Upper lobe of right lung (tissue), 1 donor: ENCODE data around the gene PAX6. TPM values are rescaled to one million over a fixed set of nuclear protein-coding genes. Genes with fewer than 3 reads are reported as not detected.

Experiments used
- ATAC-seq: fragments of 200-7000 bp; cut with Tn5 transposase; one replicate; pipeline ENCODE4 v1.9.1; 2020; ENCODE audit warnings: mild to moderate bottlenecking, moderate library complexity
- DNase-seq: peaks from one replicate; pipeline ENCODE4 v3.0.0-alpha.2; 2020
- H3K27ac ChIP-seq: fragments of 200-600 bp; one replicate; pipeline ENCODE4 v1.8.0; 2022
- H3K27me3 ChIP-seq: fragments of 200-600 bp; one replicate; pipeline ENCODE4 v1.8.0; 2022; ENCODE audit warnings: mild to moderate bottlenecking
- H3K36me3 ChIP-seq: fragments of 200-600 bp; one replicate; pipeline ENCODE4 v1.8.0; 2022
- H3K4me1 ChIP-seq: fragments of 200-600 bp; one replicate; pipeline ENCODE4 v1.8.0; 2022
- H3K4me3 ChIP-seq: fragments of 200-600 bp; one replicate; pipeline ENCODE4 v1.8.0; 2022; ENCODE audit warnings: mild to moderate bottlenecking
- H3K9me3 ChIP-seq: fragments of 200-600 bp; one replicate; pipeline ENCODE4 v1.8.0; 2022
- intact Hi-C: fragments of 100-400 bp; cut with DNase I; formaldehyde crosslinking; loops from one replicate; pipeline ENCODE4 v1.11.0; 2022
- total RNA-seq: library from RNA; stranded (reverse); fragmentation: NEBNext Ultra II Directional; extraction: Animal tissue kit (Norgen Biotek cat#: 25700); gene quantifications from one replicate; pipeline ENCODE4 v1.2.1, GENCODE V29; 2021
- TF ChIP-seq, protein P1 (sequence below): fragments of 200-600 bp; IDR thresholded peaks from one replicate; pipeline ENCODE4 v1.8.0; 2022; ENCODE audit warnings: antibody characterized with exemption
- donor health status: DM: no; HTN: yes; CAD: no; lungs with severe emphysema.

The PAX6 gene
- total RNA-seq, 1 donor from 2014 or later = not detected

DNA sequence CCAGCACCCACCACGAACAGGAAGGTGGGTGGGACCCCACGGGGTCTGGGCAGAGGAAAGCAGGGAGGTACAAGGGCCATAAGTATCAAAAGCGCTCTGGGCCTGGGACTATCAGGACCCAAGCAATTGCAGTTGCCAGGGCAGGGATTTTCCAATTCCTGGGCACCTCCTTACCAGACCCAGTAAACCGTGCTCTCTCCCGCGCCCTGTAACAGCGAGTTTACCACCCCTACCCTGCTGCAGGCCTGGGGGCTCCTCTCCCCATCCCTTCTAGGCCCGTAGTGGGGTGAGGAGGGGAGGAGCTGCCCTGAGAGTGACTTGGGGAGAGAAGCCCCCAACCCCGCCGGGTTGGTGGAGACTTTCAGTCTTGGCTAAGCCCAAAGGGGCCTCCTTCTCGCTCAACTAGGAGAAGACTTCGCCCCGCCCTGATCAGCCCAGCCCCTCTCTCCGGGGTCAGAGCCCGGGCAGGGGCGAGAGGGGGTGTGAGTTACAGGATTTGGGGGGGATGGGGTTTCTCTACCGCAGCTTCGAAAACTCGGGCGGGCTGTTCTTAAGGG, 5.4 kb downstream of the PAX6 start:
- H3K4me1 ChIP-seq = peaks cover 21% of the 10 kb centered on the region
- H3K4me3 ChIP-seq = no peak overlapping the region
- no peak overlapping the region for H3K27ac ChIP-seq
- peaks cover 100% of the 10 kb centered on the region for H3K27me3 ChIP-seq
- H3K36me3 ChIP-seq = no peaks in the 10 kb centered on the region
- TF ChIP-seq, protein P1, sequence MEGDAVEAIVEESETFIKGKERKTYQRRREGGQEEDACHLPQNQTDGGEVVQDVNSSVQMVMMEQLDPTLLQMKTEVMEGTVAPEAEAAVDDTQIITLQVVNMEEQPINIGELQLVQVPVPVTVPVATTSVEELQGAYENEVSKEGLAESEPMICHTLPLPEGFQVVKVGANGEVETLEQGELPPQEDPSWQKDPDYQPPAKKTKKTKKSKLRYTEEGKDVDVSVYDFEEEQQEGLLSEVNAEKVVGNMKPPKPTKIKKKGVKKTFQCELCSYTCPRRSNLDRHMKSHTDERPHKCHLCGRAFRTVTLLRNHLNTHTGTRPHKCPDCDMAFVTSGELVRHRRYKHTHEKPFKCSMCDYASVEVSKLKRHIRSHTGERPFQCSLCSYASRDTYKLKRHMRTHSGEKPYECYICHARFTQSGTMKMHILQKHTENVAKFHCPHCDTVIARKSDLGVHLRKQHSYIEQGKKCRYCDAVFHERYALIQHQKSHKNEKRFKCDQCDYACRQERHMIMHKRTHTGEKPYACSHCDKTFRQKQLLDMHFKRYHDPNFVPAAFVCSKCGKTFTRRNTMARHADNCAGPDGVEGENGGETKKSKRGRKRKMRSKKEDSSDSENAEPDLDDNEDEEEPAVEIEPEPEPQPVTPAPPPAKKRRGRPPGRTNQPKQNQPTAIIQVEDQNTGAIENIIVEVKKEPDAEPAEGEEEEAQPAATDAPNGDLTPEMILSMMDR = no peak
- no peak for ATAC-seq
- no peak for DNase-seq
- H3K9me3 ChIP-seq = no peaks in the 10 kb centered on the region
- intact Hi-C loops = no loop called here

DNA sequence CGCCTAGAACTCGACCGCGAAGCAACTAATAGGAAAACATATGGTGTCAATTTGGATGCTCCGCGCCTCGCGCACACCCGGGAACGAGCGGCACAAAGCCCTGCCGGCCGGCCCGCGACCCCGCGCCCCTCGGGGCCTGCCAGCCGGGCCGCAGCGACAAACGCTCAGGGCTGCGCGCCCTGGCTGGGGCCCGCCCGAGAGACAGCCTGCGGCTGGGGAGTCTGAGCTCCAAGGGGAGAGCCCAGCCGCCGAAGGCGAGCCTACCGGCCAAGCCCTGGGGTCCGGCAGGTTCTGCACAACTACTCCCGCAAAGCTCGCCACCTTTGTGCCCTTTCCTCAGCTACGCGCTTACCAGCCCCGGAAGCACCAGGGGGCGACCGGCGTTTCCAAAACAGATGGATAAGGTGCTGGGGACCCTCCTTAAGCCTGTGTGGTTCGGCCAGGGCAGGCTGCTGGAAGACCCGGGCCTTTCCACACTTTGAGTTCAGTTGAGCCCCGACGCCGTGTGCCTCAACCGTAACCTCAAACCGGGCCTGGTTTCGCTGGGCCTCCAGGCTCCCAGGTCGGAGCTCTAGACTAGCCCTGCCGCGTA, 6.0 kb downstream of the PAX6 start:
- no peak for DNase-seq
- no peaks in the 10 kb centered on the region for H3K9me3 ChIP-seq
- no peak overlapping the region for H3K4me3 ChIP-seq
- no peak overlapping the region for H3K27ac ChIP-seq
- ATAC-seq = no peak
- peaks cover 100% of the 10 kb centered on the region for H3K27me3 ChIP-seq
- no peaks in the 10 kb centered on the region for H3K36me3 ChIP-seq
- H3K4me1 ChIP-seq = peaks cover 15% of the 10 kb centered on the region
- intact Hi-C loops = no loop called here
- TF ChIP-seq, protein P1 = no peak

DNA sequence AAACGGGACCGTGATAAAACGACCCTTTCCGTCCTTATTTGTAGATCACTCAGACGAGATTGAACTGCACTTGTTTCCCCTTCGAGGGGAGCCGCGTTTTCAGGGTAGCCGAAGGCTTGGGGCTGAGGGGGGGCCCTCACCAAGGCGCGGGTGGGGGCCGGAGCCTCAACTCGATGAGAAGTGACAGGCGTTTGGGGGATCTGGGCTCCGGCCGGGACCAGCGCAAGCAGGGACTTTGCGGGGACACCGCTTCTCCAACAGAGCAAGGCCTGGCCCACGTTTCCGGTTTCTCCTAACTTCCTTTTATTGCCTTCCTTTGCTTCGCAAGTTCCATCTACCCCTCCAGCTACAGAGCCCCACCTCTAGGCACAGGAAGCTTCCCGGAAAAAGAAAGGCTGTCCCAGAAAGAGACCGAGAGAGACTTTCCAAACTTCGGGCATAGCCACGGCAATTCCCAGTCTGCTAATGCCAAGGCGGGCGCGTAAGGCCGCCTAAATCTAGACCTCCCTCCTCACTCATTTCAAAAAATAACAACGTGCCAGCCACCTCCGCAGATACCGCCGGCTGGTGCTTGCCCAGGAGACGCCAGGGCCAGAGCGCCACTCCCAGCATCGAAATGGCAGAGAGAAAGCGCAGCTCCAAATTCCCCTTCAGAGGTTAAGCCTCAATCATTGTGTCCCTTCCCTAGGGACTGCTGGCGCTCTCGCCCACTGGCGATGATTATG, 6.6 kb downstream of the PAX6 start:
- TF ChIP-seq, protein P1 = no peak
- peaks cover 100% of the 10 kb centered on the region for H3K27me3 ChIP-seq
- H3K9me3 ChIP-seq = no peaks in the 10 kb centered on the region
- no peak overlapping the region for H3K27ac ChIP-seq
- DNase-seq = no peak
- H3K36me3 ChIP-seq = no peaks in the 10 kb centered on the region
- intact Hi-C loops = no loop called here
- ATAC-seq = no peak
- H3K4me1 ChIP-seq = peaks cover 8% of the 10 kb centered on the region
- H3K4me3 ChIP-seq = no peak overlapping the region

DNA sequence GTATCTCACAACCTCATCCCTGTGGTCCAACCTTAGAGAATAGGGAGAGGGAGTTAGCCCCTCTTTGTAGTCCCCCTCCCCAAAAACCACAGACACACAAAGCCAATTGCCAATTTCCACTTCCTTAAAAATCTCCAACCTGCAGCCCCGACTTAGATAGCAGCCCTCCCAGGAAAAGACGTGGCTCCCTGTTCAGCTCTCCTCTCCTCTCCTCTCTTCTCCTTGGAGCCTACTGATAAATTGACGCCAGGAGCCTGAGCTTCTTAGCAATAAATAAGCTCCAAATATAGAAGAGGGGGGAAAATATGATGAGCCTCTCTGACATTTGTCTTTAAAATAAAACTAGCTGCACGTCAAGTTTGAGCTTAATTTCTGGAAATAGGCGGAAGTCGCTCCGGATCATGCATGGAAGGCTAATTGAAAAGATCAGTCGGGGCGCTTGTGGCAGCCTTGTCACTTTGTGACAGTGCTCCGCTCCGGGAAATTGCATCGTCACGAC, 7.3 kb downstream of the PAX6 start:
- Histone ChIP-seq H3K9me3 (no peaks in the 10 kb centered on the region), H3K4me3 (no peak overlapping the region), H3K27me3 (peaks cover 100% of the 10 kb centered on the region), H3K4me1 (peaks cover 8% of the 10 kb centered on the region), H3K27ac (no peak overlapping the region), H3K36me3 (no peaks in the 10 kb centered on the region)
- ATAC-seq (no peak), DNase-seq (no peak)
- TF ChIP-seq, protein P1 = no peak
- intact Hi-C loops = no loop called here

DNA sequence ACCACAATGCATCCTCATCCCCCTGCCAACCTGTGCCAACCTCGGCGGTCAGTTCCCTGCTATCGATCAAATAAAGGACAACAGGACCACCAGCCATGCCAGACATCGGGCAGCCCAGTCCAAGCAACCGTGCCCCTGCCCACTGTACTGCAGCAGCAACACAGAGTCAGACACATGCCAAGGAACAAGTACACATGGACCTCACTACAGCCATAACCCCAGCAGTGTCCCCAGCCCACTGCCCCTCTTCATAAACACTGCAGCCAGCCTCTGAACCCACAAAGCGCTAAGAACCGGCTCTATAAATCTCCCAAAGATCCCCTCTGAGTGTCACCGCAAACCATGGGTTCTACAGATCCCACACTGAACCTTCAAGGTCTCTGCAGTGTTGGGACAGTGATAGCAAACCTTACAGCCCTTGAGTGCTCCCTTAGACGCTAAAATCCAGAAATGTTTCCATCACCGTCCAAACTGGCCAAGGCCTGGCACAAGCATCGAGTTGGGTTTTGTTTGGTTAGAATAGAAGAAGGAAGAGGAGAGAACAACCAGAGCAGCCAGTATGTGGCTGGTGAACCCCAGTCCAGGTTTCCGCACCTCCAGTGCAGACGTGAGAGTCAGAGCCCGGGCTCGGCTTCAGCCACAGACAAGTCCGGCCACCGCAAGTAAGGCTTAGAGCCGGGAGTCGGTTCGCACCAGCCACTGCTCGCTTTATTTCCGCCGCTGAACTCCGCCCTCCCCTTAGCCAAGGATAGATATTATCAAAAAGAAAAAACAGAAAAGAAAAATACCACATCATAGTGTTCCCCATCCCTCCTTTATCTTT, 7.9 kb downstream of the PAX6 start:
- Histone ChIP-seq H3K4me3 (no peak overlapping the region), H3K9me3 (no peaks in the 10 kb centered on the region), H3K27ac (no peak overlapping the region), H3K4me1 (peaks cover 14% of the 10 kb centered on the region), H3K27me3 (peaks cover 100% of the 10 kb centered on the region), H3K36me3 (no peaks in the 10 kb centered on the region)
- intact Hi-C loops = no loop called here
- ATAC-seq = no peak
- DNase-seq = no peak
- TF ChIP-seq, protein P1 = no peak
